GM12878 (cell line): ENCODE results near the gene PRSS1. TPM values are rescaled to one million over a fixed set of nuclear protein-coding genes. Genes with fewer than 3 reads are reported as not detected.

Source experiments
- ATAC-seq: fragments of 200-7000 bp; cut with Tn5 transposase; 3 replicates; pipeline ENCODE4 v1.9.1; 2020; ENCODE audit warnings: mild to moderate bottlenecking, moderate library complexity
- BruUV-seq: library from RNA; stranded (reverse); fragments of 400-500 nt; replicated peaks from 2 replicates; lab custom pipeline; 2021; lab: Mats Ljungman, UMichigan
- CTCF ChIA-PET: fragments of 300-600 bp; sonication (Branson Sonifier 250); formaldehyde crosslinking; extraction: SDS; loops from one replicate; lab custom pipeline; 2021; ENCODE audit warnings: inconsistent platforms; lab: Yijun Ruan, JAX
- POLR2A ChIA-PET: fragments of 350-600 bp; formaldehyde crosslinking; extraction: SDS; loops from one replicate; lab custom pipeline; 2021; ENCODE audit warnings: inconsistent platforms; lab: Charles Lee
- RAD21 ChIA-PET: fragments of 300-600 bp; sonication (Branson Sonifier 250); formaldehyde crosslinking; loops from one replicate; lab custom pipeline; 2023; ENCODE audit warnings: antibody characterized with exemption; ENCODE audit not compliant: unreplicated experiment; lab: Charles Lee
- SMC1A ChIA-PET: fragments of 300-600 bp; sonication (Branson Sonifier 250); formaldehyde crosslinking; loops from one replicate; lab custom pipeline; 2023; ENCODE audit not compliant: unreplicated experiment, uncharacterized antibody; lab: Charles Lee
- DNase-seq: peaks from one replicate; pipeline ENCODE4 v3.0.0-alpha.2; 2011; ENCODE audit warnings: low read depth, low spot score
- FAIRE-seq: peaks from 3 replicates; lab custom pipeline; 2011; peaks lifted over from hg19 to GRCh38; lab: Jason Lieb, UNC
- H2AFZ ChIP-seq: 2 replicates; pipeline ENCODE4 v1.6.0; 2011; ENCODE audit warnings: low read depth, low read length, control low read depth; ENCODE audit not compliant: control insufficient read depth
- H3K27ac ChIP-seq: 2 replicates; pipeline ENCODE4 v1.5.1; 2011; ENCODE audit warnings: control low read depth; ENCODE audit not compliant: control insufficient read depth, insufficient read depth
- H3K27me3 ChIP-seq, 2 experiments: replicated peaks in 1 of 2; 2 replicates each; pipeline versions ENCODE4 v1.6.0 to v1.6.1; 2011; ENCODE audit warnings: low read length in 1 of 2; ENCODE audit not compliant: control insufficient read depth in 2 of 2, insufficient read depth in 2 of 2
- H3K36me3 ChIP-seq, 2 experiments: 2 replicates each; pipeline ENCODE4 v1.5.1; 2011; ENCODE audit warnings: low read length in 1 of 2; ENCODE audit not compliant: control insufficient read depth in 2 of 2, insufficient read depth in 2 of 2
- H3K4me1 ChIP-seq: 2 replicates; pipeline ENCODE4 v1.6.1; 2011; ENCODE audit warnings: mild to moderate bottlenecking, low read length, moderate library complexity, mixed read lengths; ENCODE audit not compliant: control insufficient read depth, insufficient read depth
- H3K4me2 ChIP-seq: 2 replicates; pipeline ENCODE4 v1.6.0; 2011; ENCODE audit warnings: control low read depth; ENCODE audit not compliant: control insufficient read depth, insufficient read depth
- H3K4me3 ChIP-seq: fragments of 200-600 bp; sonication (generic); 2 replicates; pipeline ENCODE4 v1.5.1; 2016
- H3K79me2 ChIP-seq: 2 replicates; pipeline ENCODE4 v1.6.0; 2011; ENCODE audit warnings: low read length; ENCODE audit not compliant: control insufficient read depth, insufficient read depth
- H3K9ac ChIP-seq: 2 replicates; pipeline ENCODE4 v1.8.0; 2011; ENCODE audit warnings: low read length, control low read depth, mixed read lengths; ENCODE audit not compliant: control insufficient read depth, insufficient read depth
- H3K9me3 ChIP-seq: replicated peaks from 3 replicates; pipeline ENCODE4 v1.5.1; 2011; ENCODE audit warnings: mild to moderate bottlenecking, low read length; ENCODE audit not compliant: control insufficient read depth, insufficient read depth
- H4K20me1 ChIP-seq: 2 replicates; pipeline ENCODE4 v1.6.0; 2011; ENCODE audit not compliant: control insufficient read depth, insufficient read depth
- BMI1 ChIP-seq: fragments of 450-650 bp; IDR thresholded peaks from 2 replicates; pipeline ENCODE4 v1.6.1; 2016; ENCODE audit warnings: mild to moderate bottlenecking, moderate library complexity, borderline replicate concordance
- IRF5 ChIP-seq: fragments of 450-650 bp; IDR thresholded peaks from 2 replicates; pipeline ENCODE4 v1.6.1; 2017; ENCODE audit warnings: borderline replicate concordance
- SRF ChIP-seq, 2 experiments: IDR thresholded peaks; 2 replicates each; pipeline ENCODE4 v1.6.1; 2011; ENCODE audit warnings: low read depth in 2 of 2, low read length in 2 of 2, mild to moderate bottlenecking in 1 of 2, moderate library complexity in 1 of 2
- TAF1 ChIP-seq: IDR thresholded peaks from 2 replicates; pipeline ENCODE4 v1.6.1; 2011; ENCODE audit warnings: mild to moderate bottlenecking, low read depth, low read length, borderline replicate concordance
- YBX1 ChIP-seq: fragments of 450-650 bp; IDR thresholded peaks from 2 replicates; pipeline ENCODE4 v1.6.1; 2016; ENCODE audit warnings: antibody characterized with exemption
- ZBTB33 ChIP-seq: fragments of 450-650 bp; IDR thresholded peaks from 2 replicates; pipeline ENCODE4 v1.6.1; 2017; ENCODE audit warnings: mild to moderate bottlenecking
- WGBS: methylation state at CpG from one replicate; pipeline ENCODE4 v1.1.6; 2016; ENCODE audit warnings: low lambda C conversion rate; ENCODE audit not compliant: insufficient replicate concordance, insufficient coverage; ENCODE audit errors: missing lambda C conversion rate; 5-methylcytosine and 5-hydroxymethylcytosine counted together
- in situ Hi-C: fragments of 300-500 bp; cut with MboI; formaldehyde crosslinking; loops from 9 replicates; pipeline ENCODE4 v1.14.3; 2018; ENCODE audit warnings: mixed read lengths
- intact Hi-C: fragments of 100-400 bp; cut with micrococcal nuclease; formaldehyde crosslinking; loops from one replicate; pipeline ENCODE4 v1.14.2; 2022; ENCODE audit not compliant: unreplicated experiment
- polyA plus RNA-seq, 11 experiments: library from polyadenylated mRNA; depleted of rRNA in 4 of 11; unstranded in 6 of 11; stranded (reverse) in 5 of 11; fragments of >200 nt; fragmentation: Nextera tagmentation in 4 of 11; fragmentation: Illumina TruSeq in 1 of 11; extraction: Ambion mirVana in 4 of 11; extraction: Trizol in 1 of 11; gene quantifications; 1 replicate in 1 of 11; 2 replicates in 10 of 11; pipeline versions ENCODE4 v1.2.1 to v1.2.3, GENCODE V29; 2011 to 2016; ENCODE audit warnings: inconsistent platforms in 2 of 11, missing spikeins in 2 of 11, low read depth in 1 of 11
- total RNA-seq, 4 experiments: library from RNA; depleted of rRNA in 3 of 4; stranded (reverse); fragments of >200 nt in 3 of 4; fragmentation: Illumina TruSeq in 1 of 4; extraction: Trizol in 1 of 4; gene quantifications; 2 replicates each; pipeline versions ENCODE4 v1.2.1 to v1.2.3, GENCODE V29; 2013 to 2021

PRSS1 gene
- total and polyA plus RNA-seq, 10 of the 15 experiments (the other 5 are each of a cell fraction or from before 2014, with no cell fraction given) = 11.9 TPM; not detected in 9

- no peak for TF ChIP-seq ZBTB33
- TF ChIP-seq TAF1 = no peak
- no peak for TF ChIP-seq IRF5
Measured at GRCh38 chr7:142712617-142712957, 36.7 kb upstream of the PRSS1 start (continued).

GRCh38 chr7:142714375-142714774 lies 34.9 kb upstream of the PRSS1 start:
- Histone ChIP-seq H4K20me1 (no peaks in the 10 kb centered on the region), H3K36me3 (no peaks in the 10 kb centered on the region), H3K27ac (no peak overlapping the region), H3K9me3 (no peaks in the 10 kb centered on the region), H3K4me3 (no peak overlapping the region), H2AFZ (no peak overlapping the region), H3K27me3 (no peaks in the 10 kb centered on the region), H3K4me2 (no peak overlapping the region), H3K9ac (no peak overlapping the region), H3K79me2 (no peaks in the 10 kb centered on the region), H3K4me1 (no peaks in the 10 kb centered on the region)
- in situ Hi-C loops (no loop called here), intact Hi-C loops (no loop called here)
- ChIA-PET SMC1A (interaction anchor here (0.6 to 15.1 kb wide), 18 partner anchors 9 to 118 kb away, joined by 3 to 235 read pairs (median 4); partner anchors contain the start of gene PRSS2), RAD21 (interaction anchor here (0.8 to 6.3 kb wide), 14 partner anchors 24 to 127 kb away, joined by 3 to 163 read pairs (median 4); partner anchors contain the start of gene PRSS2), POLR2A (interaction anchor here (1.3 to 2.0 kb wide), 4 partner anchors 69 to 97 kb away, joined by 4 to 6 read pairs (median 5); no protein-coding TSS in a partner anchor), CTCF (interaction anchor here (0.7 to 11.2 kb wide), 28 partner anchors 8 to 291 kb away, joined by 3 to 286 read pairs (median 6); partner anchors contain the start of genes PRSS1 and PRSS2)
- no TSS peak for BruUV-seq
- DNase-seq = no peak
- no peak for TF ChIP-seq SRF (IDR thresholded peaks at IDR 0.05; ENCODE audit: low read depth in 2 of 2, low read length in 2 of 2)
- TF ChIP-seq BMI1 = no peak
- TF ChIP-seq YBX1 = no peak
- FAIRE-seq = no peak
- WGBS = 0% methylated on average over 2 of the region's 2 CpGs
- ATAC-seq = peak; percentile 52; the same call in 2 of the 3 replicates
